Upper lobe of left lung (tissue), 6 donors: ENCODE results near the gene PALLD. TPM values are rescaled to one million over a fixed set of nuclear protein-coding genes. Genes with fewer than 3 reads are reported as not detected.

Source experiments
- ATAC-seq, 2 donors: fragments of 200-7000 bp; cut with Tn5 transposase; one replicate each; pipeline ENCODE4 v1.9.1; 2022; ENCODE audit warnings: mild to moderate bottlenecking in 2 of 2, moderate library complexity in 2 of 2; ENCODE audit not compliant: low FRiP score in 2 of 2
- DNase-seq, 2 donors: peaks; one replicate each; pipeline ENCODE4 v3.0.0-alpha.2; 2019 to 2020
- H3K27ac ChIP-seq, 4 donors: fragments of 200-600 bp; sonication (generic); one replicate each; pipeline ENCODE4 v1.5.1; 2016 to 2019
- H3K27me3 ChIP-seq, 4 donors: fragments of 200-600 bp; sonication (generic); one replicate each; pipeline ENCODE4 v1.5.1; 2017 to 2019
- H3K36me3 ChIP-seq, 4 donors: fragments of 200-600 bp; sonication (generic); one replicate each; pipeline ENCODE4 v1.5.1; 2016 to 2019
- H3K4me1 ChIP-seq, 4 donors: fragments of 200-600 bp; sonication (generic); one replicate each; pipeline ENCODE4 v1.5.1; 2018 to 2019
- H3K4me3 ChIP-seq, 4 donors: fragments of 200-600 bp; sonication (generic); one replicate each; pipeline ENCODE4 v1.5.1; 2017 to 2019; ENCODE audit warnings: mild to moderate bottlenecking in 2 of 4, moderate library complexity in 1 of 4
- H3K9me3 ChIP-seq, 4 donors: fragments of 200-600 bp; sonication (generic); one replicate each; pipeline ENCODE4 v1.5.1; 2018 to 2019
- EP300 ChIP-seq, 4 donors: sonication (generic); formaldehyde crosslinking; IDR thresholded peaks; one replicate each; pipeline ENCODE4 v1.5.1; 2017; ENCODE audit warnings: antibody characterized with exemption in 4 of 4, control low read depth in 2 of 4
- POLR2A ChIP-seq, 4 donors: fragments of 450-650 bp; IDR thresholded peaks; one replicate each; pipeline ENCODE4 v1.5.1; 2016 to 2017; ENCODE audit warnings: antibody characterized with exemption in 4 of 4, mild to moderate bottlenecking in 2 of 4
- POLR2AphosphoS5 ChIP-seq, 2 donors: sonication (generic); formaldehyde crosslinking; IDR thresholded peaks; one replicate each; pipeline ENCODE4 v1.5.1; 2017; ENCODE audit warnings: antibody characterized with exemption in 2 of 2
- WGBS, 2 donors: methylation state at CpG; one replicate each; pipeline ENCODE4 v1.1.5; 2017 to 2018; 5-methylcytosine and 5-hydroxymethylcytosine counted together
- total RNA-seq, 6 donors: library from RNA; depleted of rRNA in 4 of 6; stranded (reverse); fragments of >200 nt in 4 of 6; gene quantifications; one replicate each; pipeline versions ENCODE4 v1.1.0 to v1.2.1, GENCODE V29; 2016 to 2021
- TF ChIP-seq, protein P1 (sequence below), 6 experiments: fragments of 450-650 bp in 4 of 6; fragments of 200-600 bp in 2 of 6; sonication (generic) in 2 of 6; IDR thresholded peaks; one replicate each; pipeline ENCODE4 v1.5.1; 2016 to 2019; ENCODE audit warnings: antibody characterized with exemption in 6 of 6
- donor health status: DM: no; HTN: no; CAD: no; lungs with moderate emphysema.
- donor health status: DM: no; HTN: yes; CAD: no; lungs with severe emphysema.

PALLD gene
- total RNA-seq, 6 donors from 2014 or later: 63.9 to 175 (median 134) TPM

GRCh38 chr4:168748807-168749206 lies 252.0 kb downstream of the PALLD start:
- Histone ChIP-seq H3K27me3 (no peaks in the 10 kb centered on the region), H3K27ac (no peak overlapping the region), H3K9me3 (no peaks in the 10 kb centered on the region), H3K4me1 (peaks cover 0 to under 1% (median 0%) of the 10 kb centered on the region in 4 donors), H3K36me3 (no peaks in the 10 kb centered on the region), H3K4me3 (no peak overlapping the region)
- WGBS, 2 donors: 67 to 92% methylated on average over 1 of the region's 1 CpG
- TF ChIP-seq, protein P1, sequence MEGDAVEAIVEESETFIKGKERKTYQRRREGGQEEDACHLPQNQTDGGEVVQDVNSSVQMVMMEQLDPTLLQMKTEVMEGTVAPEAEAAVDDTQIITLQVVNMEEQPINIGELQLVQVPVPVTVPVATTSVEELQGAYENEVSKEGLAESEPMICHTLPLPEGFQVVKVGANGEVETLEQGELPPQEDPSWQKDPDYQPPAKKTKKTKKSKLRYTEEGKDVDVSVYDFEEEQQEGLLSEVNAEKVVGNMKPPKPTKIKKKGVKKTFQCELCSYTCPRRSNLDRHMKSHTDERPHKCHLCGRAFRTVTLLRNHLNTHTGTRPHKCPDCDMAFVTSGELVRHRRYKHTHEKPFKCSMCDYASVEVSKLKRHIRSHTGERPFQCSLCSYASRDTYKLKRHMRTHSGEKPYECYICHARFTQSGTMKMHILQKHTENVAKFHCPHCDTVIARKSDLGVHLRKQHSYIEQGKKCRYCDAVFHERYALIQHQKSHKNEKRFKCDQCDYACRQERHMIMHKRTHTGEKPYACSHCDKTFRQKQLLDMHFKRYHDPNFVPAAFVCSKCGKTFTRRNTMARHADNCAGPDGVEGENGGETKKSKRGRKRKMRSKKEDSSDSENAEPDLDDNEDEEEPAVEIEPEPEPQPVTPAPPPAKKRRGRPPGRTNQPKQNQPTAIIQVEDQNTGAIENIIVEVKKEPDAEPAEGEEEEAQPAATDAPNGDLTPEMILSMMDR (IDR thresholded peaks at IDR 0.05): no peak
- TF ChIP-seq POLR2A (IDR thresholded peaks at IDR 0.05) (no peak), POLR2AphosphoS5 (IDR thresholded peaks at IDR 0.05) (no peak)
- ATAC-seq: no peak
- no peak for DNase-seq

DNA sequence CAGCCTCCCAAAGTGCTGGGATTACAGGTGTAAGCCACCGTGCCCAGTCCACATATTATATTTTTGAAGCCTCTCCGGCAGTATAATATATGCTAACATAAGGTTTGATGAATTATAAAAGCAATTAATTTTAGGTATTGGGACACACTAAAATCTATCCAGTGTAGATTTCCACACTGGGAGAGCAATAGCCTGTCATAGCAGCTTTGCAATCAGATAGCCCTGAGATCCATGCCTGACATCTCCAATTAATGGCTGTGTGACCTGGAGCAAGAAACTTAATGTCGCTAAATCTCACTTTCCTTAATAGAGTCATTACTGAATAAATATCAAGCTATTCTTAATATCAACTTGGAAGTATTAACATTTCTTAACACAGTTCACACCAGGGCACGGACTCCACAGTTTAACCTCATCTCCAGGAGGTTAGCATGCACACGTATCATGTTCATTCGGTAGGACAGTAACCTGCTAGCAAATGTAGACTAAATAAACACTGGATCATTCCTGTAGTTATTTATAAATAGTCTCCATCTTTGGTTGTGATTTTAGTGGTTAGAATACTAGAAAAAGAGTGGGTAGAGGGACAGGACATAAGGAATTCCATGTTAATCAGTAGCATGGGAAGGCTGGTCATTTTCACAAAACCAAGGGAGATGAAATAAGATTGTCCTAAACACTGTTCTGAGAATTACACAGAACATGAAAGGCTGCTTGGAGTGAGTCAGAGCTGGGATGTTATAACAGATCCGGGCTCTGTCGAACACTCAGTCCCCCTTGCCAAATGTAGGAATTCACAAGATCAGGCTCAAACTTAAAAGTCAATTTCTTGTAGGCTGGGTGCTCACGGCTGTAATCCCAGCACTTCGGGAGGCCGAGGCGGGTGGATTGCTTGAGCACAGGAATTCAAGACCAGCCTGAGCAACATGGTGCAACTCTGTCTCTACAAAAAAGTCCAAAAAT lies 254.7 kb downstream of the PALLD start:
- no peak for DNase-seq
- no peak for TF ChIP-seq POLR2AphosphoS5 (IDR thresholded peaks at IDR 0.05)
- no peak for TF ChIP-seq POLR2A (IDR thresholded peaks at IDR 0.05)
- H3K36me3 ChIP-seq: no peaks in the 10 kb centered on the region
- H3K27me3 ChIP-seq: no peaks in the 10 kb centered on the region
- WGBS, 2 donors: 82 to 89% methylated on average over 10 to 12 of the region's 12 CpGs
- no peak overlapping the region for H3K27ac ChIP-seq
- no peaks in the 10 kb centered on the region for H3K9me3 ChIP-seq
- H3K4me1 ChIP-seq: no peaks in the 10 kb centered on the region
- peak in 1 of 2 donors; percentile 83 for ATAC-seq
- H3K4me3 ChIP-seq: no peak overlapping the region

- ATAC-seq (no peak), DNase-seq (no peak)
- no peak overlapping the region for H3K4me3 ChIP-seq
- H3K36me3 ChIP-seq: no peaks in the 10 kb centered on the region
- TF ChIP-seq, protein P1 (IDR thresholded peaks at IDR 0.05): no peak
- TF ChIP-seq POLR2AphosphoS5 (IDR thresholded peaks at IDR 0.05): no peak
- TF ChIP-seq POLR2A (IDR thresholded peaks at IDR 0.05): no peak
- TF ChIP-seq EP300 (IDR thresholded peaks at IDR 0.05): no peak
- no peaks in the 10 kb centered on the region for H3K4me1 ChIP-seq
- H3K27ac ChIP-seq: no peak overlapping the region
- no peaks in the 10 kb centered on the region for H3K9me3 ChIP-seq
- no peaks in the 10 kb centered on the region for H3K27me3 ChIP-seq
- 81 to 82% methylated on average over 8 of the region's 8 CpGs for WGBS, 2 donors
Measured at GRCh38 chr4:168755598-168756477, 259.0 kb downstream of the PALLD start.

GRCh38 chr4:168757500-168757899 lies 260.6 kb downstream of the PALLD start:
- TF ChIP-seq EP300 (IDR thresholded peaks at IDR 0.05): no peak
- TF ChIP-seq POLR2AphosphoS5 (IDR thresholded peaks at IDR 0.05): no peak
- TF ChIP-seq, protein P1 (IDR thresholded peaks at IDR 0.05): no peak
- TF ChIP-seq POLR2A (IDR thresholded peaks at IDR 0.05): no peak
- Histone ChIP-seq H3K36me3 (no peaks in the 10 kb centered on the region), H3K4me3 (no peak overlapping the region), H3K9me3 (no peaks in the 10 kb centered on the region), H3K27me3 (no peaks in the 10 kb centered on the region), H3K4me1 (no peaks in the 10 kb centered on the region), H3K27ac (no peak overlapping the region)
- no peak for ATAC-seq
- no peak for DNase-seq
- WGBS, 2 donors: 93% methylated on average over 8 of the region's 8 CpGs

DNA sequence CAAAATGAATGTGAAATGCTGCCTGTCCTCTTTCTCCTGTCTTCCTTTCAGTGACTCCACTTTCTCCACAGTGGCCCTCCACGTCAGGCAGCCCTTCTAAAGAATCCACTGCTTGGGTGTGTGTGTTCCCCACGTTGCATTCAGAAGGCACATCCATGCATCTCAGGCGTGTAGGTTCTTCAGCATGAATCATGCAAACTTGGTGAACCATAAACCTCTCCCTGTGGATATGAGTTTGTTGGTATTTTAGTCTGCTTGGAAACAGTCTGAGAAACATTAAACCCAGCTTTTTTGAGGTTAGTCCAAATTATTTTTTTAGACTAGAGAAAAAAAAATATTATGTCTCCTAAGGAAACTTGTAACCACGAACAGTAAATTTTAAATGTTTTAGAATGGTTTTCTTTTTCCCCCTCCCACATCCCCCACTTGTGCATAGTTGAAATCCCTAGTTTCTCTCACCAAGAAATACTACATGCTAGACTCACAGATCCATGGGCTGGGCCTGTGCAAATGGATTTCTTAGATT lies 261.6 kb downstream of the PALLD start:
- ATAC-seq (peak in 1 of 2 donors; percentile 74), DNase-seq (no peak)
- no peak for TF ChIP-seq POLR2AphosphoS5 (IDR thresholded peaks at IDR 0.05)
- TF ChIP-seq POLR2A (IDR thresholded peaks at IDR 0.05): no peak
- TF ChIP-seq, protein P1 (IDR thresholded peaks at IDR 0.05): no peak
- no peak for TF ChIP-seq EP300 (IDR thresholded peaks at IDR 0.05)
- Histone ChIP-seq H3K36me3 (no peaks in the 10 kb centered on the region), H3K4me1 (no peaks in the 10 kb centered on the region), H3K9me3 (no peaks in the 10 kb centered on the region), H3K27ac (no peak overlapping the region), H3K4me3 (no peak overlapping the region), H3K27me3 (no peaks in the 10 kb centered on the region)
- WGBS, 2 donors: 55 to 72% methylated on average over 4 of the region's 4 CpGs
